ENCODE measurements around the gene MYO16.

The MYO16 gene

GRCh38 chr13:108813587-108814170, 184.3 kb downstream of the MYO16 start:
- H3K27ac ChIP-seq = no peak overlapping the region
- no peak for TF ChIP-seq CTCF (IDR thresholded peaks at IDR 0.05)

GRCh38 chr13:108816375-108816774, 187.0 kb downstream of the MYO16 start:
- no peak overlapping the region for H3K27ac ChIP-seq
- TF ChIP-seq CTCF (IDR thresholded peaks at IDR 0.05) = no peak
- TF ChIP-seq ZFX (IDR thresholded peaks at IDR 0.05; ENCODE audit: borderline replicate concordance) = no peak

GRCh38 chr13:108827646-108828045, 198.2 kb downstream of the MYO16 start:
- no peak overlapping the region for H3K27ac ChIP-seq
- TF ChIP-seq ZFX (IDR thresholded peaks at IDR 0.05; ENCODE audit: borderline replicate concordance) = no peak

- no peak for TF ChIP-seq CTCF (IDR thresholded peaks at IDR 0.05)
- no peak for TF ChIP-seq ZFX (IDR thresholded peaks at IDR 0.05; ENCODE audit: borderline replicate concordance)
- no peak overlapping the region for H3K27ac ChIP-seq
These were observed 198.8 kb downstream of the MYO16 start for GRCh38 chr13:108828086-108828815.

GRCh38 chr13:108830916-108831315, 201.5 kb downstream of the MYO16 start:
- TF ChIP-seq ZFX (IDR thresholded peaks at IDR 0.05; ENCODE audit: borderline replicate concordance) (no peak), CTCF (IDR thresholded peaks at IDR 0.05) (no peak)
- no peak overlapping the region for H3K27ac ChIP-seq

- H3K27ac ChIP-seq = no peak overlapping the region
- TF ChIP-seq CTCF (IDR thresholded peaks at IDR 0.05) = no peak
- no peak for TF ChIP-seq ZFX (IDR thresholded peaks at IDR 0.05; ENCODE audit: borderline replicate concordance)
These were observed 204.1 kb downstream of the MYO16 start for GRCh38 chr13:108833531-108833930.

GRCh38 chr13:108834193-108834592, 204.8 kb downstream of the MYO16 start:
- no peak overlapping the region for H3K27ac ChIP-seq
- TF ChIP-seq ZFX (IDR thresholded peaks at IDR 0.05; ENCODE audit: borderline replicate concordance) (no peak), CTCF (IDR thresholded peaks at IDR 0.05) (no peak)
